Loucy (cell line): ENCODE results near the gene CAPN8.

Source experiments
- H2AFZ ChIP-seq: fragments of 200-600 bp; sonication (generic); 2 replicates; pipeline ENCODE4 v1.6.0; 2016; ENCODE audit warnings: antibody characterized with exemption, mild to moderate bottlenecking, low read length, moderate library complexity
- H3F3A ChIP-seq: fragments of 200-600 bp; 2 replicates; pipeline ENCODE4 v1.6.0; 2016; ENCODE audit warnings: antibody characterized with exemption, low read depth, mild to moderate bottlenecking
- H3K27me3 ChIP-seq: fragments of 200-600 bp; sonication (generic); 2 replicates; pipeline ENCODE4 v1.6.1; 2014; ENCODE audit warnings: low read length, mild to moderate bottlenecking; ENCODE audit not compliant: insufficient read depth, poor library complexity, severe bottlenecking
- H3K36me3 ChIP-seq: fragments of 200-600 bp; sonication (generic); 2 replicates; pipeline ENCODE4 v1.6.1; 2016; ENCODE audit warnings: low read length; ENCODE audit not compliant: insufficient read depth
- H3K4me1 ChIP-seq: fragments of 200-600 bp; sonication (generic); 2 replicates; pipeline ENCODE4 v1.5.1; 2014; ENCODE audit warnings: low read length, mild to moderate bottlenecking; ENCODE audit not compliant: insufficient read depth, poor library complexity, severe bottlenecking
- H3K4me2 ChIP-seq: fragments of 200-600 bp; sonication (generic); 2 replicates; pipeline ENCODE4 v1.6.0; 2014; ENCODE audit warnings: antibody characterized with exemption, low read length, low read depth, mild to moderate bottlenecking; ENCODE audit not compliant: poor library complexity, severe bottlenecking
- H3K4me3 ChIP-seq: fragments of 200-600 bp; sonication (generic); 2 replicates; pipeline ENCODE4 v1.5.1; 2014; ENCODE audit warnings: low read length, mild to moderate bottlenecking, mixed read lengths; ENCODE audit not compliant: poor library complexity, severe bottlenecking
- H3K79me2 ChIP-seq: fragments of 200-600 bp; sonication (generic); 2 replicates; pipeline ENCODE4 v1.6.1; 2014; ENCODE audit warnings: low read length; ENCODE audit not compliant: insufficient read depth
- H3K9ac ChIP-seq: fragments of 200-600 bp; sonication (generic); 2 replicates; pipeline ENCODE4 v1.6.0; 2014; ENCODE audit warnings: mild to moderate bottlenecking, low read depth, low read length, moderate library complexity; ENCODE audit not compliant: poor library complexity, severe bottlenecking
- H3K9me2 ChIP-seq: fragments of 200-600 bp; sonication (generic); replicated peaks from 2 replicates; pipeline ENCODE4 v1.6.1; 2016; ENCODE audit warnings: low read depth, low read length, mixed read lengths
- H3K9me3 ChIP-seq: fragments of 200-600 bp; sonication (generic); 2 replicates; pipeline ENCODE4 v1.6.1; 2014; ENCODE audit warnings: mild to moderate bottlenecking, antibody characterized with exemption, low read length, low read depth; ENCODE audit not compliant: insufficient read depth
- H4K20me1 ChIP-seq: fragments of 200-600 bp; sonication (generic); 2 replicates; pipeline ENCODE4 v1.6.0; 2014; ENCODE audit warnings: antibody characterized with exemption, low read length, mild to moderate bottlenecking; ENCODE audit not compliant: insufficient read depth, poor library complexity, severe bottlenecking
- CTCF ChIP-seq: fragments of 200-600 bp; sonication (generic); conservative IDR thresholded peaks from 2 replicates; pipeline ENCODE4 v1.5.1; 2014; ENCODE audit warnings: mild to moderate bottlenecking, antibody characterized with exemption, low read length
- EZH2phosphoT487 ChIP-seq: fragments of 200-600 bp; IDR thresholded peaks from 2 replicates; pipeline ENCODE4 v1.6.1; 2018; ENCODE audit warnings: antibody characterized with exemption, mild to moderate bottlenecking, moderate library complexity, borderline replicate concordance

CAPN8 gene

GRCh38 chr1:223524930-223525451 is 140.5 kb downstream of the CAPN8 start:
- no peaks in the 10 kb centered on the region for H3F3A ChIP-seq
- no peaks in the 10 kb centered on the region for H3K9me3 ChIP-seq
- no peaks in the 10 kb centered on the region for H3K4me1 ChIP-seq
- no peak overlapping the region for H2AFZ ChIP-seq
- H3K4me3 ChIP-seq, result no peak overlapping the region
- no peaks in the 10 kb centered on the region for H3K36me3 ChIP-seq
- TF ChIP-seq CTCF, result no peak
- TF ChIP-seq EZH2phosphoT487, result no peak
- no peak overlapping the region for H3K4me2 ChIP-seq
- no peaks in the 10 kb centered on the region for H3K9me2 ChIP-seq
- H4K20me1 ChIP-seq, result no peaks in the 10 kb centered on the region
- H3K9ac ChIP-seq, result no peak overlapping the region
- H3K79me2 ChIP-seq, result no peaks in the 10 kb centered on the region
- no peaks in the 10 kb centered on the region for H3K27me3 ChIP-seq

GRCh38 chr1:223521150-223521549 is 144.4 kb downstream of the CAPN8 start:
- no peaks in the 10 kb centered on the region for H3K79me2 ChIP-seq
- TF ChIP-seq EZH2phosphoT487 (no peak), CTCF (no peak)
- no peaks in the 10 kb centered on the region for H3K4me1 ChIP-seq
- no peaks in the 10 kb centered on the region for H4K20me1 ChIP-seq
- H2AFZ ChIP-seq, result no peak overlapping the region
- H3K36me3 ChIP-seq, result no peaks in the 10 kb centered on the region
- H3K27me3 ChIP-seq, result no peaks in the 10 kb centered on the region
- no peak overlapping the region for H3K9ac ChIP-seq
- H3K4me2 ChIP-seq, result no peak overlapping the region
- H3K9me3 ChIP-seq, result no peaks in the 10 kb centered on the region
- H3K4me3 ChIP-seq, result no peak overlapping the region
- no peaks in the 10 kb centered on the region for H3F3A ChIP-seq
- H3K9me2 ChIP-seq, result no peaks in the 10 kb centered on the region

- Histone ChIP-seq H3K79me2 (no peaks in the 10 kb centered on the region), H3K27me3 (no peaks in the 10 kb centered on the region), H3K9me3 (no peaks in the 10 kb centered on the region), H2AFZ (no peak overlapping the region), H3K36me3 (no peaks in the 10 kb centered on the region), H3K9me2 (no peaks in the 10 kb centered on the region), H4K20me1 (no peaks in the 10 kb centered on the region), H3F3A (no peaks in the 10 kb centered on the region), H3K9ac (no peak overlapping the region), H3K4me3 (no peak overlapping the region), H3K4me1 (peaks cover 3% of the 10 kb centered on the region), H3K4me2 (no peak overlapping the region)
- TF ChIP-seq CTCF (no peak), EZH2phosphoT487 (no peak)
Measured at GRCh38 chr1:223520200-223520599, 145.3 kb downstream of the CAPN8 start.
